Measurements from ENCODE around the gene TMEM63B.

- TF ChIP-seq POLR2AphosphoS5 (IDR thresholded peaks at IDR 0.05) (no peak), EP300 (IDR thresholded peaks at IDR 0.05) (no peak), CTCF (IDR thresholded peaks at IDR 0.05) (no peak), POLR2A (IDR thresholded peaks at IDR 0.05) (no peak)
Measured at GRCh38 chr6:44135875-44136274, 8.5 kb downstream of the TMEM63B start.
